HepG2 (cell line): ENCODE measurements around the gene RNASE4. TPM values are rescaled to one million over a fixed set of nuclear protein-coding genes. Genes with fewer than 3 reads are reported as not detected.

ENCODE experiments used
- CAMTA2 ChIP-seq: sonication (generic); formaldehyde crosslinking; IDR thresholded peaks from 2 replicates; pipeline ENCODE4 v1.4.0; 2020; ENCODE audit warnings: mild to moderate bottlenecking, missing genetic modification reagents, borderline replicate concordance
- FOSL2 ChIP-seq: sonication (generic); formaldehyde crosslinking; IDR thresholded peaks from 2 replicates; pipeline ENCODE4 v1.4.0; 2020; ENCODE audit warnings: missing genetic modification reagents
- FOXP1 ChIP-seq, 2 experiments: fragments of 450-650 bp in 1 of 2; IDR thresholded peaks; 2 replicates each; pipeline ENCODE4 v1.6.1; 2017 to 2018; ENCODE audit warnings: antibody characterized with exemption in 1 of 2
- HDAC1 ChIP-seq: sonication (generic); formaldehyde crosslinking; IDR thresholded peaks from 2 replicates; pipeline ENCODE4 v1.5.1; 2020; ENCODE audit warnings: mild to moderate bottlenecking, missing genetic modification reagents
- ISX ChIP-seq: sonication (generic); formaldehyde crosslinking; conservative IDR thresholded peaks from 2 replicates; pipeline ENCODE4 v1.5.0; 2020; ENCODE audit warnings: missing genetic modification reagents
- MEF2D ChIP-seq: sonication (generic); formaldehyde crosslinking; IDR thresholded peaks from 2 replicates; pipeline ENCODE4 v1.5.1; 2020; ENCODE audit warnings: mild to moderate bottlenecking, missing genetic modification reagents
- MIER2 ChIP-seq: IDR thresholded peaks from 2 replicates; pipeline ENCODE4 v1.6.1; 2016; ENCODE audit warnings: missing biosample characterization, missing genetic modification reagents
- MXD1 ChIP-seq: sonication (generic); formaldehyde crosslinking; IDR thresholded peaks from 2 replicates; pipeline ENCODE4 v1.4.0; 2020; ENCODE audit warnings: mild to moderate bottlenecking, missing genetic modification reagents
- SMAD3 ChIP-seq: sonication (generic); formaldehyde crosslinking; IDR thresholded peaks from 2 replicates; pipeline ENCODE4 v1.4.0; 2020; ENCODE audit warnings: missing genetic modification reagents
- TFAP4 ChIP-seq: sonication (generic); IDR thresholded peaks from 2 replicates; pipeline ENCODE4 v1.6.1; 2016; ENCODE audit warnings: low read depth, borderline replicate concordance
- ZBTB33 ChIP-seq: sonication (generic); formaldehyde crosslinking; IDR thresholded peaks from 2 replicates; pipeline ENCODE4 v1.4.0; 2020; ENCODE audit warnings: missing genetic modification reagents
- ZNF101 ChIP-seq: sonication (generic); formaldehyde crosslinking; IDR thresholded peaks from 2 replicates; pipeline ENCODE4 v1.4.0; 2020; ENCODE audit warnings: mild to moderate bottlenecking, low read depth, missing genetic modification reagents, borderline replicate concordance
- ZNF251 ChIP-seq: sonication (generic); formaldehyde crosslinking; IDR thresholded peaks from 2 replicates; pipeline ENCODE4 v1.9.0; 2021; ENCODE audit warnings: mild to moderate bottlenecking, missing genetic modification reagents
- ZNF574 ChIP-seq: sonication (generic); formaldehyde crosslinking; IDR thresholded peaks from 2 replicates; pipeline ENCODE4 v1.4.0; 2020; ENCODE audit warnings: missing genetic modification reagents
- ZNF614 ChIP-seq: IDR thresholded peaks from 2 replicates; pipeline ENCODE4 v1.6.1; 2018; ENCODE audit warnings: missing biosample characterization, missing genetic modification reagents, inconsistent platforms, borderline replicate concordance
- ZNF784 ChIP-seq: sonication (generic); formaldehyde crosslinking; IDR thresholded peaks from 2 replicates; pipeline ENCODE4 v1.5.1; 2020; ENCODE audit warnings: missing genetic modification reagents, mild to moderate bottlenecking, borderline replicate concordance
- ZNF790 ChIP-seq: sonication (generic); formaldehyde crosslinking; IDR thresholded peaks from 2 replicates; pipeline ENCODE4 v1.8.0; 2022; ENCODE audit warnings: missing genetic modification reagents, mild to moderate bottlenecking, borderline replicate concordance
- ZSCAN30 ChIP-seq: sonication (generic); formaldehyde crosslinking; IDR thresholded peaks from 2 replicates; pipeline ENCODE4 v1.5.0; 2020; ENCODE audit warnings: mild to moderate bottlenecking, missing genetic modification reagents
- ZSCAN31 ChIP-seq: sonication (generic); formaldehyde crosslinking; IDR thresholded peaks from 2 replicates; pipeline ENCODE4 v1.5.0; 2020; ENCODE audit warnings: low read depth, mild to moderate bottlenecking, missing genetic modification reagents
- ZSCAN5A ChIP-seq: sonication (generic); formaldehyde crosslinking; IDR thresholded peaks from 2 replicates; pipeline ENCODE4 v1.8.0; 2022; ENCODE audit warnings: mild to moderate bottlenecking, missing genetic modification reagents, borderline replicate concordance
- polyA plus RNA-seq, 8 experiments: library from polyadenylated mRNA; depleted of rRNA in 3 of 8; stranded (reverse) in 7 of 8; unstranded in 1 of 8; fragments of >200 nt; fragmentation: Illumina TruSeq in 4 of 8; extraction: Trizol in 4 of 8; gene quantifications; 2 replicates each; pipeline versions ENCODE4 v1.2.1 to v1.2.3, GENCODE V29; 2011 to 2016; ENCODE audit warnings: low read depth in 4 of 8, missing spikeins in 1 of 8, mixed read lengths in 1 of 8; ENCODE audit not compliant: insufficient read depth in 1 of 8
- total RNA-seq, 5 experiments: library from RNA; depleted of rRNA; stranded (reverse); fragments of >200 nt; fragmentation: Illumina TruSeq; extraction: Trizol; gene quantifications; 2 replicates each; pipeline ENCODE4 v1.2.3, GENCODE V29; 2016; ENCODE audit warnings: low read depth in 1 of 5

The RNASE4 gene
- total and polyA plus RNA-seq, 2 of the 13 experiments (the other 11 are each of a cell fraction or from before 2014, with no cell fraction given): 109 to 983 TPM

- TF ChIP-seq FOXP1 (IDR thresholded peaks at IDR 0.05) (no peak), FOXP1 (CRISPR knock-in tag; IDR thresholded peaks at IDR 0.05) (peak; percentile 50), MIER2 (CRISPR knock-in tag) (0 out of 2 replicates have a peak, but pooled peaks have one; percentile 35), MXD1 (CRISPR knock-in tag) (peak; percentile 86), ZNF614 (CRISPR knock-in tag) (peak; percentile 79), ISX (CRISPR knock-in tag) (peak; percentile 71), SMAD3 (CRISPR knock-in tag) (peak; percentile 84), MEF2D (CRISPR knock-in tag) (no peak; the same call in 1 of the 2 replicates), HDAC1 (peak; percentile 95), ZSCAN5A (peak; percentile 82; the same call in 1 of the 2 replicates), ZNF574 (CRISPR knock-in tag) (peak; percentile 83), TFAP4 (peak; percentile 20; the same call in 1 of the 2 replicates), ZSCAN30 (CRISPR knock-in tag) (no peak), ZNF251 (no peak), ZNF784 (CRISPR knock-in tag) (no peak; the same call in 1 of the 2 replicates), ZNF101 (CRISPR knock-in tag) (no peak), CAMTA2 (CRISPR knock-in tag) (no peak), ZSCAN31 (CRISPR knock-in tag) (peak; percentile 64; the same call in 1 of the 2 replicates), FOSL2 (CRISPR knock-in tag) (peak; percentile 4), ZNF790 (CRISPR knock-in tag) (no peak), ZBTB33 (peak; percentile 62)
Observed at GRCh38 chr14:20683891-20684661, at the start of gene RNASE4 (continued).
